ENCODE results near the gene ACSM4.

The ACSM4 gene

DNA sequence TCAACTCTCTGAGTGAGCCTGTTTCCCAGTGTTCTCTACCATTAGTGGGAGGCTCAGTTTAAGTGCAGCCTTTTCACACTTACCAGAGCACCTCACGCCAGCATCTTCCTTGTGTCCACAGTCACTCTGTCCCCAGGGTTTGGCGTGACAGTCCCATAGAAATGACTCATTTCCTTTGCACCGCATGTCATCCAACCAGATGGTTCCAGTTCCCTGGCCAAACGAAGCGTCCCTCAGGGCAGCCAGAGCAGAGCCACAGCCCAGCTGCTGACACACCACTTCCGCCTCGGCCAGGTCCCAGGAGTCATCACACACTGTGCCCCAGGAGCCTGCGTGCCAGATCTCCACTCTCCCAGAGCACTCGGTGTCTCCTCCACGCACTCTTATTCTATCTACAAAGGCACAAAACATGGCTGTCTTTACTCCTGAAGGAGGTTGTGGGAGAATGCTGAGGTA is 65.4 kb downstream of the ACSM4 start:
- Histone ChIP-seq H3K4me3 (ENCODE audit: low read length) (peak overlapping the region; percentile 25; the same call in 1 of the 2 replicates), H4K20me1 (ENCODE audit: insufficient read depth, low read length) (no peaks in the 10 kb centered on the region), H3K9me3 (ENCODE audit: insufficient read depth, low read length) (no peaks in the 10 kb centered on the region), H3K79me2 (ENCODE audit: low read length) (no peaks in the 10 kb centered on the region), H3K27ac (ENCODE audit: low read length) (no peak overlapping the region), H2AFZ (ENCODE audit: low read depth, low read length) (peak overlapping the region; percentile 41), H3K27me3 (ENCODE audit: low read depth, low read length) (no peaks in the 10 kb centered on the region; the same call in 1 of the 2 replicates), H3K4me2 (ENCODE audit: low read length) (peak overlapping the region; percentile 38), H3K4me1 (ENCODE audit: low read length) (0 out of 2 replicates have a peak, but pooled peaks cover 4% of the 10 kb centered on the region), H3K36me3 (replicated peaks; ENCODE audit: low read depth, low read length) (no peaks in the 10 kb centered on the region), H3K9ac (ENCODE audit: low read length) (no peak overlapping the region)
- TF ChIP-seq, protein P1, sequence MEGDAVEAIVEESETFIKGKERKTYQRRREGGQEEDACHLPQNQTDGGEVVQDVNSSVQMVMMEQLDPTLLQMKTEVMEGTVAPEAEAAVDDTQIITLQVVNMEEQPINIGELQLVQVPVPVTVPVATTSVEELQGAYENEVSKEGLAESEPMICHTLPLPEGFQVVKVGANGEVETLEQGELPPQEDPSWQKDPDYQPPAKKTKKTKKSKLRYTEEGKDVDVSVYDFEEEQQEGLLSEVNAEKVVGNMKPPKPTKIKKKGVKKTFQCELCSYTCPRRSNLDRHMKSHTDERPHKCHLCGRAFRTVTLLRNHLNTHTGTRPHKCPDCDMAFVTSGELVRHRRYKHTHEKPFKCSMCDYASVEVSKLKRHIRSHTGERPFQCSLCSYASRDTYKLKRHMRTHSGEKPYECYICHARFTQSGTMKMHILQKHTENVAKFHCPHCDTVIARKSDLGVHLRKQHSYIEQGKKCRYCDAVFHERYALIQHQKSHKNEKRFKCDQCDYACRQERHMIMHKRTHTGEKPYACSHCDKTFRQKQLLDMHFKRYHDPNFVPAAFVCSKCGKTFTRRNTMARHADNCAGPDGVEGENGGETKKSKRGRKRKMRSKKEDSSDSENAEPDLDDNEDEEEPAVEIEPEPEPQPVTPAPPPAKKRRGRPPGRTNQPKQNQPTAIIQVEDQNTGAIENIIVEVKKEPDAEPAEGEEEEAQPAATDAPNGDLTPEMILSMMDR (IDR thresholded peaks at IDR 0.05; ENCODE audit: low read depth, low read length) = no peak
- no peak for TF ChIP-seq EZH2phosphoT487 (IDR thresholded peaks at IDR 0.05; ENCODE audit: low read depth)

DNA sequence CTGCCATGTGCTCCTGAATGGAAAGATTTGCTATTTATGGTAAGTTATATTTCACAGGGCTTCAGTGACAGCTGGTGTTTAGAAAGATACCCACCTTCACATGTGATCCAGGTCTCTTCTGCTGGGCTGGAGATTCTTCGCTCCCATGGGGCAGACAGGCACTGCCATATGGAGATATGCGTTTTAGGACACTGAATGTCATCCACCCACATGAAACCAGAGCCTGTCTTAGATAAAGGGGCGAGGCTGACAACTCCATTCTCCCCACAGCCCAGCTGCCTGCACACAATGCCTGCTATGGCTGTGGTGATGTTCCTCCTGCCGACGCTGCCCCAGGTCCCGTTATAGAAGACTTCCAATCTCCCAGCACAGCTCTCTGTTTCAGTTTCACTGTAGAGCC is 69.4 kb downstream of the ACSM4 start:
- H3K9me3 ChIP-seq (ENCODE audit: insufficient read depth, low read length) = no peaks in the 10 kb centered on the region
- TF ChIP-seq EZH2phosphoT487 (IDR thresholded peaks at IDR 0.05; ENCODE audit: low read depth) = no peak
- TF ChIP-seq, protein P1 (IDR thresholded peaks at IDR 0.05; ENCODE audit: low read depth, low read length) = no peak
- H3K4me1 ChIP-seq (ENCODE audit: low read length) = 0 out of 2 replicates have a peak, but pooled peaks cover 4% of the 10 kb centered on the region
- no peaks in the 10 kb centered on the region for H4K20me1 ChIP-seq (ENCODE audit: insufficient read depth, low read length)
- no peak overlapping the region for H3K4me2 ChIP-seq (ENCODE audit: low read length)
- H3K27ac ChIP-seq (ENCODE audit: low read length) = no peak overlapping the region
- H3K79me2 ChIP-seq (ENCODE audit: low read length) = no peaks in the 10 kb centered on the region
- no peak overlapping the region for H2AFZ ChIP-seq (ENCODE audit: low read depth, low read length)
- no peaks in the 10 kb centered on the region for H3K36me3 ChIP-seq (replicated peaks; ENCODE audit: low read depth, low read length)
- H3K27me3 ChIP-seq (ENCODE audit: low read depth, low read length) = peaks cover 4% of the 10 kb centered on the region; the same call in 1 of the 2 replicates
- H3K9ac ChIP-seq (ENCODE audit: low read length) = no peak overlapping the region
- no peak overlapping the region for H3K4me3 ChIP-seq (ENCODE audit: low read length)

DNA sequence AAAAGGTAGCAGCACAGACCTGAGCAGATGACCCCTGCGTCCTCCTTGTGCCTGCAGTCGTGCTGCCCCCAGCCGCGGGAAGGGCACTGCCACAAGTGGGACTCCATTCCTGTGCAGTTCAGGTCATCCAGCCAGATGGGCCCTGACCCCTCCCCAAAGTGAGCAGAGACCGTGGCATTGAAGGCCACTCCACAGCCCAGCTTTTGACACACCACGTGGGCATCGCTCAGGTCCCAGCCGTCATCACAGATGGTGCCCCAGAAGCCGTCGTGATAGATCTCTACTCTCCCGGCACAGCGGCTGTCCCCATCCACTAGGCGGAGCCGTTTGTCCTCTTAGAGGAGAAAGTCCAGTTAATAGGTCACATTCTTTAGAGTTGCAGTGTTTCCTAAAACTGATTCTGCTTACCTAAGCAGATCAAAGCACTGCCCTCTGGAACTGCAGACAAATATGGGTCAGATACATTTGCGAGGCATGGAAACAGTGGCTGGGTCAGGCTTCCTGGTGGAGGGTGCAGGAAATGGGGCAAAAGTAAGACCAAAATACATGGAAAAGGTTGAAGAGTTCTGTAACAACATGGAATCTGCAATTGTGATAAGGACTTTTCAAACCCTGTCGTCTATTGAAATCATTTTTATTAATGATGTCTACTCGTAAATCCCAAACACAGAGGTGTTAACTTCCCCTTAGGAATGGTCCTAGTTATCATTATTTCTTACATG is 70.7 kb downstream of the ACSM4 start:
- H2AFZ ChIP-seq (ENCODE audit: low read depth, low read length) = peak overlapping the region; percentile 48; the same call in 1 of the 2 replicates
- H4K20me1 ChIP-seq (ENCODE audit: insufficient read depth, low read length) = no peaks in the 10 kb centered on the region
- H3K79me2 ChIP-seq (ENCODE audit: low read length) = no peaks in the 10 kb centered on the region
- no peak overlapping the region for H3K4me3 ChIP-seq (ENCODE audit: low read length)
- TF ChIP-seq, protein P1 (IDR thresholded peaks at IDR 0.05; ENCODE audit: low read depth, low read length) = peak; percentile 73
- TF ChIP-seq EZH2phosphoT487 (IDR thresholded peaks at IDR 0.05; ENCODE audit: low read depth) = no peak
- H3K36me3 ChIP-seq (replicated peaks; ENCODE audit: low read depth, low read length) = no peaks in the 10 kb centered on the region
- peaks cover 5% of the 10 kb centered on the region; the same call in 1 of the 2 replicates for H3K27me3 ChIP-seq (ENCODE audit: low read depth, low read length)
- H3K4me1 ChIP-seq (ENCODE audit: low read length) = no peaks in the 10 kb centered on the region
- no peak overlapping the region for H3K9ac ChIP-seq (ENCODE audit: low read length)
- no peak overlapping the region; the same call in 1 of the 2 replicates for H3K4me2 ChIP-seq (ENCODE audit: low read length)
- H3K27ac ChIP-seq (ENCODE audit: low read length) = no peak overlapping the region
- H3K9me3 ChIP-seq (ENCODE audit: insufficient read depth, low read length) = no peaks in the 10 kb centered on the region

DNA sequence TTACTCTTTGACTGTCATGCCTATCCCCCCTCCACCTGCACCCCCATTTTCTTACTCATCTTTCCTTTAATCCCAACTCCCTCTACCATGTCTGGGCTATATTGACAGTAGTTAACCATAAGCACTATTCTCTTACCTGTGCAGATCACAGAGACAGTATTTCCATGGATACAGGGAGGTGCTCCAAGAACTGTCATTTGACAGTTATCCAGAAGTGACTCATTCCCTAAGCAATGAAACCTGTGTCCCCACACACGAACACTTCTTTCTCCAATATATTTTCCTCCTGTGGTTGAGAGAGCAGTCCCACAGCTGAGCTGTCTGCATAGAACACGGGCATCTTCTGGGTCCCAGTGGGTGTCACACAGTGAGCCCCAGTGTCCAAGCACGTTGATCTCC is 71.3 kb downstream of the ACSM4 start:
- H3K27ac ChIP-seq (ENCODE audit: low read length) = no peak overlapping the region
- no peaks in the 10 kb centered on the region for H3K9me3 ChIP-seq (ENCODE audit: insufficient read depth, low read length)
- no peak for TF ChIP-seq EZH2phosphoT487 (IDR thresholded peaks at IDR 0.05; ENCODE audit: low read depth)
- TF ChIP-seq, protein P1 (IDR thresholded peaks at IDR 0.05; ENCODE audit: low read depth, low read length) = no peak
- H3K9ac ChIP-seq (ENCODE audit: low read length) = no peak overlapping the region
- no peak overlapping the region for H3K4me2 ChIP-seq (ENCODE audit: low read length)
- H3K36me3 ChIP-seq (replicated peaks; ENCODE audit: low read depth, low read length) = no peaks in the 10 kb centered on the region
- no peak overlapping the region for H2AFZ ChIP-seq (ENCODE audit: low read depth, low read length)
- no peaks in the 10 kb centered on the region for H4K20me1 ChIP-seq (ENCODE audit: insufficient read depth, low read length)
- H3K27me3 ChIP-seq (ENCODE audit: low read depth, low read length) = peaks cover 5% of the 10 kb centered on the region; the same call in 1 of the 2 replicates
- H3K4me3 ChIP-seq (ENCODE audit: low read length) = no peak overlapping the region
- no peaks in the 10 kb centered on the region for H3K4me1 ChIP-seq (ENCODE audit: low read length)
- H3K79me2 ChIP-seq (ENCODE audit: low read length) = no peaks in the 10 kb centered on the region
